ENCODE data around the gene SOBP.

DNA sequence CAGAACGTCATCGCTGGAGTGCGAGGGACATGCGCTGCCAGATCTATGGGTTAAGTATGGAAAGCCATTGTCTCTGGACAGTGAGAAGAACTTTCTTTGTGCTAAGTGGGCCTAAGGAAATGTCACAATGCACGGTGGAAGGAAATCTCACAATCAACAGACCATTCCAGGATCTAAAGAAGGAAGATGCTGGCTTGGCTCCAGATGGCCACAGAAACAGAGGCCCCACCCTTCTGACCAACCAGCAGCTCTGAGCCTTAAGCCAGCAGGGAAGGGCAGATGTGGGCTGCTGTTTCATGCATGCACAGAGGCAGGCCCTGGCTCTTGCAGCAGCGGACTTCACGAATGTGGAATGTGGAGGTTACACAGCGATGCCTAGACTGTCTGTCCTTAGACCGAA is 156.3 kb downstream of the SOBP start:
- TF ChIP-seq, protein P1, sequence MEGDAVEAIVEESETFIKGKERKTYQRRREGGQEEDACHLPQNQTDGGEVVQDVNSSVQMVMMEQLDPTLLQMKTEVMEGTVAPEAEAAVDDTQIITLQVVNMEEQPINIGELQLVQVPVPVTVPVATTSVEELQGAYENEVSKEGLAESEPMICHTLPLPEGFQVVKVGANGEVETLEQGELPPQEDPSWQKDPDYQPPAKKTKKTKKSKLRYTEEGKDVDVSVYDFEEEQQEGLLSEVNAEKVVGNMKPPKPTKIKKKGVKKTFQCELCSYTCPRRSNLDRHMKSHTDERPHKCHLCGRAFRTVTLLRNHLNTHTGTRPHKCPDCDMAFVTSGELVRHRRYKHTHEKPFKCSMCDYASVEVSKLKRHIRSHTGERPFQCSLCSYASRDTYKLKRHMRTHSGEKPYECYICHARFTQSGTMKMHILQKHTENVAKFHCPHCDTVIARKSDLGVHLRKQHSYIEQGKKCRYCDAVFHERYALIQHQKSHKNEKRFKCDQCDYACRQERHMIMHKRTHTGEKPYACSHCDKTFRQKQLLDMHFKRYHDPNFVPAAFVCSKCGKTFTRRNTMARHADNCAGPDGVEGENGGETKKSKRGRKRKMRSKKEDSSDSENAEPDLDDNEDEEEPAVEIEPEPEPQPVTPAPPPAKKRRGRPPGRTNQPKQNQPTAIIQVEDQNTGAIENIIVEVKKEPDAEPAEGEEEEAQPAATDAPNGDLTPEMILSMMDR (IDR thresholded peaks at IDR 0.05), result no peak
- TF ChIP-seq ZFX (IDR thresholded peaks at IDR 0.05; ENCODE audit: borderline replicate concordance), result no peak

Measured in 22Rv1 (cell line).